ENCODE measurements around the gene DIP2C. TPM values are rescaled to one million over a fixed set of nuclear protein-coding genes. Genes with fewer than 3 reads are reported as not detected.

DIP2C gene
- total RNA-seq, 4 donors from 2014 or later: 8.4 to 22.7 (median 16.8) TPM

DNA sequence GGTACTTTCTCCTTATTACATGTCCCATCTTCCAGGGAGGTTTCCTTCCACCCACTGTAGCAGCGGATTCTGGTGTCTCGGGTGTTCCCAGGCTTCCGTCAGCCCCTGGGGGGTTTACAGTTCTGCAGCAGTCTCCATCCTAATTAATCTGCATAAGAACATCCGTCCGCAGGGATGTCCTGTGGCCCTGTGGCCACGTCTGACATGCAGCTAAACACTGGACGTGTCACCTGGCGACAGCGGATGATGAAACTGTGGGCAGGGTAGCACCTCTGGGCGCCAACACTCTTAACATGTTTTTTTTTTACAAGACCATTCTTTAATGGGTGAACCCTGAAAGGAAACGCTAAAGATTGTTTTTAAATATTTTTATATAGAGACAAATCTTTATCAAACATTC, 58.2 kb downstream of the DIP2C start:
- H3K27ac ChIP-seq: no peak overlapping the region
- H3K36me3 ChIP-seq: no peaks in the 10 kb centered on the region
- no peak for DNase-seq
- TF ChIP-seq POLR2A (IDR thresholded peaks at IDR 0.05) (no peak), CTCF (IDR thresholded peaks at IDR 0.05) (no peak)
- H3K4me1 ChIP-seq: no peaks in the 10 kb centered on the region
- no peak overlapping the region for H3K4me3 ChIP-seq
- no peaks in the 10 kb centered on the region for H3K9me3 ChIP-seq
- H3K27me3 ChIP-seq: no peaks in the 10 kb centered on the region

- DNase-seq: no peak
- H3K27ac ChIP-seq: no peak overlapping the region
- peaks cover 0 to 3% (median 0%) of the 10 kb centered on the region in 4 donors for H3K4me1 ChIP-seq
Observed at GRCh38 chr10:630581-631073, 58.8 kb downstream of the DIP2C start.

DNA sequence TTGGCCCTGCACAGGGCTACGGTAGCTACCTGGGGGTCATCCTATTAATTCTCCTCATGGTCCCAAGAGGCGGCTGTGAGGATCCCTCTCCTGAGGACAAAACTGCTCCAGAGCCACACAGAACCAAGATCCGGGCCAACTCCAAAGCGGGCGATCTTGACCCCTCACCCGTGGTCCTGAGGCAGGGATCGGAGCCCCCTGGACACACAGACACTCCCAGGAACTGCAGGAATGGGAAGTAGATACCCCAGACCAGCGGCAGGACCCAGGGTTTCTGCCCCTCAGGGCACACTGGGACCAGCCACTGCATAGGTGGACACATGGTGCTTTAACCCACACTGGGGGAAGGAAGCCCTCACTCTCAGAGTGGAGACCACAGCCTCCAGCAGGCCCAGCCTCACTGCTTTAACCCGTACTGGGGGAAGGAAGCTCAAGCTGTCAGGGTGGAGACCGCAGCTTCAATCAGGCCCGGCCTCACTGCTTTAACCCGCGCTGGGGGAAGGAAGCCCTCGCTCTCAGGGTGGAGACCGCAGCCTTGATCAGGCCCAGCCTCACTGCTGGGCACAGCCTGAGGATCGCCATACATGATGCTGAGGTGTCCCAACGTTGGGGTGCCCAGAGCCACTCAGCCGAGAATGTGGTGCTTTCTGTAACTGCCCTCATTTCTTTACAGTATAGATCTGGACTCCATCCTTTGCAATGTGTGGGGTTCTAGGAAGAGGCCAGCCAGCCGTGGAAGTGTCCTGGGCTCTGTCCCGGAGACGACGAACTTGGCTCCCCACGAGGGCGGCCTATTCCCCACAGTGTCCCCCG, 60.1 kb downstream of the DIP2C start:
- Histone ChIP-seq H3K9me3 (no peaks in the 10 kb centered on the region), H3K27me3 (no peaks in the 10 kb centered on the region), H3K27ac (no peak overlapping the region), H3K36me3 (no peaks in the 10 kb centered on the region), H3K4me1 (peaks cover 0 to 15% (median 0%) of the 10 kb centered on the region in 4 donors), H3K4me3 (no peak overlapping the region)
- no peak for DNase-seq
- TF ChIP-seq CTCF (IDR thresholded peaks at IDR 0.05) (no peak), POLR2A (IDR thresholded peaks at IDR 0.05) (no peak)

More at GRCh38 chr10:630581-631073, 58.8 kb downstream of the DIP2C start:
- H3K4me3 ChIP-seq: no peak overlapping the region
- no peaks in the 10 kb centered on the region for H3K9me3 ChIP-seq
- H3K27me3 ChIP-seq: no peaks in the 10 kb centered on the region
- TF ChIP-seq CTCF (IDR thresholded peaks at IDR 0.05) (no peak), POLR2A (IDR thresholded peaks at IDR 0.05) (no peak)
- H3K36me3 ChIP-seq: no peaks in the 10 kb centered on the region

DNA sequence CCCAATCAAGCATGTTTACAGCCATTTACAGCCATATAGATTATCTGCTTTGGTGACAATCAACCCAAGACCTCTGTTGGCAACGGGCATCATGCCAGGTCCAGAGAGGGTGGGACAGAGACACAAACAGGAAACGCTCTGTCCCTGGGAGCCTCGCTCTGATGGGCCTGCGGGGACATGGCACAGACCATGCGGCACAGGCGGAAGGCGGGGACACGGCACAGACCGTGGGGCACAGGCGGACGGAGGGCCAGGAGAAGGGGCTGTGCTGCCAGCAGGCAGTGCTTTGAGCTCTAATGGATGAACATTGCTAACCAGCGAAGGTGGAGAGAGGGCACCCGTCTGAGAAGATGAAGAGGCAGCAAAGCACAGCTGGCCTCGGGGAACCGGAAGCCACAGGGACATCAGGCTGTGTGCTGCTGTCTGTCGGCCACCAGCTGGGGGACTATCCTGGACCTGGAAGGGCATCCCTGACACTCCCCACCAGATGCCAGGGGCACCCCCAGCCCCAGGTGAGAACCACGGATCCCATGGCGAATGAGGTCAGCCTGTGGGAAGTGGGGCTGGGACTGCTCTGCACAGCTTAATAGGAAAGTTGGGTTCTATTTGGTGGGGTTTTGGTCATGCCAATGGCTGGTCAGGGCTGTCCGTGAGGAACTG, 61.0 kb downstream of the DIP2C start:
- Histone ChIP-seq H3K9me3 (no peaks in the 10 kb centered on the region), H3K4me1 (peaks cover 0 to 23% (median 0%) of the 10 kb centered on the region in 4 donors), H3K36me3 (no peaks in the 10 kb centered on the region), H3K27ac (no peak overlapping the region), H3K27me3 (no peaks in the 10 kb centered on the region), H3K4me3 (no peak overlapping the region)
- DNase-seq: no peak
- TF ChIP-seq POLR2A (IDR thresholded peaks at IDR 0.05) (no peak), CTCF (IDR thresholded peaks at IDR 0.05) (no peak)

- Histone ChIP-seq H3K27ac (peak overlapping the region in 1 of 4 donors; percentile 7), H3K9me3 (no peaks in the 10 kb centered on the region), H3K36me3 (no peaks in the 10 kb centered on the region), H3K27me3 (no peaks in the 10 kb centered on the region), H3K4me3 (no peak overlapping the region), H3K4me1 (peaks cover 0 to 35% (median 0%) of the 10 kb centered on the region in 4 donors)
- no peak for TF ChIP-seq CTCF (IDR thresholded peaks at IDR 0.05)
- TF ChIP-seq POLR2A (IDR thresholded peaks at IDR 0.05): no peak
- DNase-seq: no peak
Observed at GRCh38 chr10:627032-627992, 62.2 kb downstream of the DIP2C start.
